LNCaP clone FGC (cell line): ENCODE data around the gene IGLL1.

Source experiments
- DNase-seq: peaks from one replicate; pipeline ENCODE4 v3.0.0-alpha.2; 2011; ENCODE audit warnings: low read depth
- H3K4me3 ChIP-seq: 2 replicates; pipeline ENCODE4 v1.5.1; 2011; ENCODE audit warnings: mild to moderate bottlenecking, low read depth, low read length, control low read depth
- TF ChIP-seq, protein P1 (sequence below): IDR thresholded peaks from 2 replicates; pipeline ENCODE4 v1.5.1; 2012; ENCODE audit warnings: mild to moderate bottlenecking; ENCODE audit not compliant: control insufficient read depth, insufficient read depth; ENCODE audit errors: extremely low read depth

Gene IGLL1

DNA sequence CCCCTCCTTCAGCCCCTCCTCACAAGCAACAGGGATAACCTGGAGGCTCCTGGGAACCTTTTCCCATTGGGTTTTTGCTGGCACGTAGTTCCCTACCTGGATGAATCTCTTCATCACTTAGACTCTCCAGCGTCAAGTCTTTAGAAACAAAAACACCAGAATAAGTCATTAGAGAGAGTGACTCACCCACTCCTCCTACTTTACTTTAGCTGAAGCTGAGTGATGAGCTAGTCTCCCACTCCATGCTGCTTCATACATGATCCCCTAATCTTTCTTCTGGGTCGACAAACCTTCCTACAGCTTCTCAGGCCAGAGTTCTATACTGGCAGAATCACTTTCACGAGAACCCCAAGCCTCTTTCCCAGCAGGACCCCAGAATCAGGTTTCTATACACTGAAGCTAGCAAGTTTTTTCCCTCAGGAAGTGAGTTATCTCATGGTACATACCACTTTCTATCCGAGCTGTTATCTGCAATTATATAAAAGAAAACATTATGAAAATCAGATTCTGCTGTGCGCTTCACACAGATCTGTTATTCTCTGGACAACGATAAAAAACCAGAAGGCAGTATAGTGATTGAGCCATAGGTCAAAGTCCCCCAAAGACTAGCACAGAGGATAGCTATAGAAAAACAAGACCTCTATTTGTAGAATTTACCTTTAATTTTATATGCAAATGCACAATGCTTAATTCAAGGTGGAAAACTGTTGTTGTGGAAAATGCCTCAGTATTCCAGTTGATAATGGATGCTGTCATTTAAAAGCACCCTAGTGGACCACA, 33.3 kb upstream of the IGLL1 start:
- DNase-seq: no peak
- TF ChIP-seq, protein P1, sequence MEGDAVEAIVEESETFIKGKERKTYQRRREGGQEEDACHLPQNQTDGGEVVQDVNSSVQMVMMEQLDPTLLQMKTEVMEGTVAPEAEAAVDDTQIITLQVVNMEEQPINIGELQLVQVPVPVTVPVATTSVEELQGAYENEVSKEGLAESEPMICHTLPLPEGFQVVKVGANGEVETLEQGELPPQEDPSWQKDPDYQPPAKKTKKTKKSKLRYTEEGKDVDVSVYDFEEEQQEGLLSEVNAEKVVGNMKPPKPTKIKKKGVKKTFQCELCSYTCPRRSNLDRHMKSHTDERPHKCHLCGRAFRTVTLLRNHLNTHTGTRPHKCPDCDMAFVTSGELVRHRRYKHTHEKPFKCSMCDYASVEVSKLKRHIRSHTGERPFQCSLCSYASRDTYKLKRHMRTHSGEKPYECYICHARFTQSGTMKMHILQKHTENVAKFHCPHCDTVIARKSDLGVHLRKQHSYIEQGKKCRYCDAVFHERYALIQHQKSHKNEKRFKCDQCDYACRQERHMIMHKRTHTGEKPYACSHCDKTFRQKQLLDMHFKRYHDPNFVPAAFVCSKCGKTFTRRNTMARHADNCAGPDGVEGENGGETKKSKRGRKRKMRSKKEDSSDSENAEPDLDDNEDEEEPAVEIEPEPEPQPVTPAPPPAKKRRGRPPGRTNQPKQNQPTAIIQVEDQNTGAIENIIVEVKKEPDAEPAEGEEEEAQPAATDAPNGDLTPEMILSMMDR: no peak
- H3K4me3 ChIP-seq: no peak overlapping the region

- H3K4me3 ChIP-seq: no peak overlapping the region
- DNase-seq: no peak
- TF ChIP-seq, protein P1: no peak
Measured at GRCh38 chr22:23609983-23610781, 30.1 kb upstream of the IGLL1 start.

DNA sequence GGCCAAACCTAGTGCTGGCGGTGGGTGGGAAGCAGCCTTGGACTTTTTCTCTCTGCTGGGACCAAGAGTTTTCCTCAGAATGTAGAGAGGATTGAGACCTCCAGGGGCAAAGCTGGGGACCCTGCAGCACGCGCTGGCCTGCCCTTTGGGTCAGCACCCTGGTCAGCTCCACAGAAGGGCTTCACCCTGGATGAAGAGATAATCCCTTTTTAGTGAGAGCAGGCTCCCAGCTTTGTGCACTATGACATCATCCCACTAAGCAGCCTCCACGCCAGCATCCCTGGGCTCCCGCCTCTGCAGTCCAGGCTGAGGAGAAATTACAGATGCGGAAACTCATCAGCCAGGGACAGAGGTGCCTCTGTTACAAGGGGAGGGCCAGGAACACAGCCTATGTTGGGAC, 28.5 kb upstream of the IGLL1 start:
- TF ChIP-seq, protein P1: no peak
- no peak overlapping the region for H3K4me3 ChIP-seq
- DNase-seq: no peak

DNA sequence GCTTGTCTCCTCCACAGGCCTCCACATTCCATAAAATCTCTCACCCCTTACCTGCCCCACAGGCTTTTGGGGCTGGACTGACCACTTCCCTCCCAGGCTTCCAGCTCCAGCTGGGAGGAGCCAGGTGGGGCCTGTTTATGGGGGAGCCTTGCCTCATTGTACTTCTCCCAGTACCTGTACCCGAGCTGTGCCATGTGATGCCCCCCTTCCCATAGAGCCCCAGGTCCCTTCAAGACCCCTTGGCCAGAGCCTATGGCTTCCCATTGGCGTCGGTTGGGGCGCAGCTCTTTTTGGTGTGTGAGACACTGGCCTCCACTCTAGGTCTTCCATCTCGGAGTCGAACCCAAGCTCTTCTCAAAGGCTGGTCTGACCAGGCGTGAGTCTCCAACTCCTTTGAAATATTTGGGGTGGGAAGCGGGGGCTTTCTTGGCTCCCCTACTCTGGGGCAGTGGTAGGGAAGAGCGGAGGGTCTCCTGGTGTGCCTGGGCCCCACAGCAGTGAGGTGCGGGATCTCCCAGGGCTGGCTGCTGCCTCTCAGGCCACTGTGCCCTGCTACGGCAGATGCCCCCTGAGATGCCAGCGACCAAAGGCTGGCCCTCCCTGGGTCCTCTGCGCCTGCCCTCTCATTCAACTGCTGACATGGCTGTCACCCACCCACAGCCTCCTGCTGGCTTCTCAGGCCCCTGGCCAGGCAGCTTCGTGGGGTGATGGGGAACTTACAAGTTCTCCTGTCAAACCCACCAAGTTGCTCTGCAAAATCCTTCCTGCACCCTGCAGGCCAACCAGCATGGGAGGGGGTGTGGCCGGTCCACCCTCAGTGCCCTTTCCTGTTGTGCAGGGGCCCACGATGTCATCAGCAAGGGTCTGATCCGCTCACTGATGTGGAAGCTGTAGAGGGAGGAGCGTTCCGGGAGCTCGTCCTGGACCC, 26.4 kb upstream of the IGLL1 start:
- TF ChIP-seq, protein P1: no peak
- H3K4me3 ChIP-seq: no peak overlapping the region
- DNase-seq: no peak

DNA sequence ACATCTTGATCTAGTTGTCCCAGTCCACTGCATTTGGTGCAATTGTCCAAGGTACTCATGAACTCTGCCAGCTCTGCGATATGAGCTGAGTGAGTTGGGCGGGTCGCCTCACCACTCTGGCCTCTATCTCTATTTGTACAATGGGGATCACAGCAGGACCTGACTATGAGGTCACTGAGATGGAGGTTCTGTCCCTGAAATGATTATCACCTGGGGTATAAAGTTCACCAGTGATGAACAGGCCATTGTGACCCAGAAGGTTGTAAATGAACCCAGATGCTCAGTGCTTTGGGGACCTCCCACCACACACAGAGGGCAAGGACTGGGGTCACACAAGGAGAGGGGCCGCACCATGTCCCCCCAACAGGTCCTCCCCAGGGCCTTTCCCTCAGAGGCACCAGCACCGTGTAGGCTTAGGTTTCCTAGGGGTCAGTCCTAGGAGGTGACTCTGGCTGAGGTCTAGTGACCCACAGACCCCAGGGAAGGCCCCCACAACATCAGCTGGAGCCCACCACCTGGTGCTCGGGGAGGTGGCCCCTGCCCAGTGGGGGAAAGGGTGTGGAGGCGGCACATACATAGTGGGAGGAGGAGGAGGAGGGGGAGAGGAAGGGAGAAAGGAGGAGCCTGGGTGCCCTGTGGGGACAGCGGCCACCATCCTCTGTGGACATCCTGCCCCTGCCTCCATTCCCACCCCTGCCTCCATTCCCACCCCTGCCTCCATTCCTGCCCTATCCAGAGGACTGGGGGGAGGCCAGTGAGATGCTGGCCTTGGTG, 25.0 kb upstream of the IGLL1 start:
- TF ChIP-seq, protein P1: no peak
- no peak for DNase-seq
- H3K4me3 ChIP-seq: no peak overlapping the region

GRCh38 chr22:23603266-23603665, 23.2 kb upstream of the IGLL1 start:
- TF ChIP-seq, protein P1: no peak
- no peak for DNase-seq
- H3K4me3 ChIP-seq: no peak overlapping the region
